HEK293 (cell line): ENCODE measurements around the gene CKS1B.
A peak's percentile ranks its signal among the peaks of the same experiment; 100 is the strongest.

Experiments
- ATF2 ChIP-seq: fragments of 450-650 bp; formaldehyde crosslinking; IDR thresholded peaks from 2 replicates; pipeline ENCODE4 v1.5.1; 2016; ENCODE audit warnings: missing biosample characterization, missing genetic modification characterization, low read depth
- GLIS1 ChIP-seq: fragments of 450-650 bp; formaldehyde crosslinking; IDR thresholded peaks from 2 replicates; pipeline ENCODE4 v1.5.1; 2016; ENCODE audit warnings: missing biosample characterization, missing genetic modification characterization
- HIC1 ChIP-seq: fragments of 450-650 bp; formaldehyde crosslinking; IDR thresholded peaks from 2 replicates; pipeline ENCODE4 v1.5.1; 2016; ENCODE audit warnings: missing biosample characterization, missing genetic modification characterization
- OVOL3 ChIP-seq: fragments of 450-650 bp; formaldehyde crosslinking; IDR thresholded peaks from 2 replicates; pipeline ENCODE4 v1.5.1; 2016; ENCODE audit warnings: missing biosample characterization, missing genetic modification characterization
- ZBTB1 ChIP-seq: fragments of 450-650 bp; formaldehyde crosslinking; IDR thresholded peaks from 2 replicates; pipeline ENCODE4 v1.5.1; 2016; ENCODE audit warnings: missing biosample characterization, missing genetic modification characterization
- ZBTB8A ChIP-seq: fragments of 450-650 bp; formaldehyde crosslinking; IDR thresholded peaks from 2 replicates; pipeline ENCODE4 v1.5.1; 2016; ENCODE audit warnings: missing biosample characterization, missing genetic modification characterization
- ZEB2 ChIP-seq: fragments of 450-650 bp; formaldehyde crosslinking; IDR thresholded peaks from 2 replicates; pipeline ENCODE4 v1.5.1; 2016; ENCODE audit warnings: missing biosample characterization, missing genetic modification characterization
- ZFP3 ChIP-seq: fragments of 450-650 bp; formaldehyde crosslinking; IDR thresholded peaks from 2 replicates; pipeline ENCODE4 v1.5.1; 2016; ENCODE audit warnings: low read depth, missing biosample characterization, missing genetic modification characterization
- ZFP41 ChIP-seq: fragments of 450-650 bp; formaldehyde crosslinking; IDR thresholded peaks from 2 replicates; pipeline ENCODE4 v1.5.1; 2016; ENCODE audit warnings: missing biosample characterization, missing genetic modification characterization, borderline replicate concordance
- ZNF112 ChIP-seq: fragments of 450-650 bp; formaldehyde crosslinking; IDR thresholded peaks from 2 replicates; pipeline ENCODE4 v1.5.0; 2017; ENCODE audit warnings: missing biosample characterization, missing genetic modification characterization
- ZNF114 ChIP-seq: fragments of 450-650 bp; formaldehyde crosslinking; IDR thresholded peaks from 2 replicates; pipeline ENCODE4 v1.5.0; 2017; ENCODE audit warnings: missing biosample characterization, missing genetic modification characterization
- ZNF24 ChIP-seq: fragments of 450-650 bp; formaldehyde crosslinking; IDR thresholded peaks from 2 replicates; pipeline ENCODE4 v1.5.1; 2016; ENCODE audit warnings: missing biosample characterization, missing genetic modification characterization
- ZNF311 ChIP-seq: fragments of 450-650 bp; formaldehyde crosslinking; IDR thresholded peaks from 2 replicates; pipeline ENCODE4 v1.5.1; 2017; ENCODE audit warnings: missing biosample characterization, missing genetic modification characterization, borderline replicate concordance
- ZNF335 ChIP-seq: fragments of 450-650 bp; formaldehyde crosslinking; conservative IDR thresholded peaks from 2 replicates; pipeline ENCODE4 v1.5.1; 2016; ENCODE audit warnings: missing biosample characterization, missing genetic modification characterization
- ZNF341 ChIP-seq: fragments of 450-650 bp; formaldehyde crosslinking; IDR thresholded peaks from 2 replicates; pipeline ENCODE4; 2016; ENCODE audit warnings: low read depth, missing biosample characterization, missing genetic modification characterization
- ZNF354C ChIP-seq: fragments of 450-650 bp; formaldehyde crosslinking; IDR thresholded peaks from 2 replicates; pipeline ENCODE4 v1.5.1; 2016; ENCODE audit warnings: missing biosample characterization, missing genetic modification characterization, low read depth, borderline replicate concordance
- ZNF561 ChIP-seq: fragments of 450-650 bp; IDR thresholded peaks from 2 replicates; pipeline ENCODE4 v1.5.1; 2018; ENCODE audit warnings: missing biosample characterization, missing genetic modification characterization, borderline replicate concordance
- ZNF596 ChIP-seq: fragments of 450-650 bp; IDR thresholded peaks from 2 replicates; pipeline ENCODE4 v1.5.0; 2018; ENCODE audit warnings: missing biosample characterization, mild to moderate bottlenecking, missing genetic modification characterization, moderate library complexity
- ZNF610 ChIP-seq: fragments of 450-650 bp; formaldehyde crosslinking; IDR thresholded peaks from 2 replicates; pipeline ENCODE4 v1.5.1; 2016; ENCODE audit warnings: missing biosample characterization, missing genetic modification characterization, borderline replicate concordance
- ZNF626 ChIP-seq: fragments of 450-650 bp; sonication (Bioruptor Pico); formaldehyde crosslinking; IDR thresholded peaks from 2 replicates; pipeline ENCODE4 v1.5.1; 2018; ENCODE audit warnings: missing biosample characterization, missing genetic modification characterization, inconsistent platforms
- ZNF677 ChIP-seq: fragments of 450-650 bp; IDR thresholded peaks from 2 replicates; pipeline ENCODE4 v1.5.0; 2018; ENCODE audit warnings: missing biosample characterization, mild to moderate bottlenecking, missing genetic modification characterization, moderate library complexity
- ZNF768 ChIP-seq: fragments of 450-650 bp; formaldehyde crosslinking; IDR thresholded peaks from 2 replicates; pipeline ENCODE4 v1.5.1; 2018; ENCODE audit warnings: missing biosample characterization, mild to moderate bottlenecking, missing genetic modification characterization
- ZNF776 ChIP-seq: fragments of 450-650 bp; formaldehyde crosslinking; IDR thresholded peaks from 2 replicates; pipeline ENCODE4 v1.5.0; 2017; ENCODE audit warnings: missing biosample characterization, missing genetic modification characterization, borderline replicate concordance
- ZNF843 ChIP-seq: fragments of 450-650 bp; formaldehyde crosslinking; IDR thresholded peaks from 2 replicates; pipeline ENCODE4 v1.5.1; 2016; ENCODE audit warnings: missing biosample characterization, missing genetic modification characterization
- ZSCAN16 ChIP-seq: fragments of 450-650 bp; formaldehyde crosslinking; IDR thresholded peaks from 2 replicates; pipeline ENCODE4 v1.5.1; 2016; ENCODE audit warnings: missing biosample characterization, missing genetic modification characterization
- TF ChIP-seq, protein P1 (sequence below): fragments of 450-650 bp; formaldehyde crosslinking; IDR thresholded peaks from 2 replicates; pipeline ENCODE4; 2016; ENCODE audit warnings: missing biosample characterization, missing genetic modification characterization
- TF ChIP-seq, protein P2 (sequence below): fragments of 450-650 bp; formaldehyde crosslinking; IDR thresholded peaks from 2 replicates; pipeline ENCODE4 v1.5.1; 2016; ENCODE audit warnings: missing biosample characterization, missing genetic modification characterization, borderline replicate concordance
- TF ChIP-seq, protein P3 (sequence below): fragments of 450-650 bp; formaldehyde crosslinking; IDR thresholded peaks from 2 replicates; pipeline ENCODE4 v1.5.1; 2016; ENCODE audit warnings: missing biosample characterization, missing genetic modification characterization

Gene CKS1B

GRCh38 chr1:155001675-155002463 lies 27.4 kb downstream of the CKS1B start (continued):
- TF ChIP-seq ZNF626 (tag by site-specific recombination) (no peak), ZNF677 (tag by site-specific recombination) (no peak), ZNF112 (tag by site-specific recombination) (no peak), ZNF24 (no peak; the same call in 1 of the 2 replicates), ZNF311 (tag by site-specific recombination) (no peak), GLIS1 (peak; percentile 69), ZNF776 (no peak), ATF2 (tag by site-specific recombination) (peak; percentile 8; the same call in 1 of the 2 replicates), ZNF354C (tag by site-specific recombination) (no peak), ZNF768 (tag by site-specific recombination) (no peak), HIC1 (tag by site-specific recombination) (peak; percentile 94), ZBTB1 (tag by site-specific recombination) (peak; percentile 74; the same call in 1 of the 2 replicates), ZSCAN16 (no peak), ZFP3 (tag by site-specific recombination) (no peak), ZBTB8A (tag by site-specific recombination) (peak; percentile 72), ZFP41 (no peak), OVOL3 (tag by site-specific recombination) (peak; percentile 64; the same call in 1 of the 2 replicates), ZNF843 (tag by site-specific recombination) (peak; percentile 27; the same call in 1 of the 2 replicates), ZEB2 (tag by site-specific recombination) (peak; percentile 65), ZNF596 (tag by site-specific recombination) (peak; percentile 57; the same call in 1 of the 2 replicates), ZNF335 (tag by site-specific recombination) (peak; percentile 81), ZNF610 (no peak), ZNF114 (tag by site-specific recombination) (no peak), ZNF341 (tag by site-specific recombination) (peak; percentile 97), ZNF561 (tag by site-specific recombination) (peak; percentile 73)
- TF ChIP-seq, protein P1, sequence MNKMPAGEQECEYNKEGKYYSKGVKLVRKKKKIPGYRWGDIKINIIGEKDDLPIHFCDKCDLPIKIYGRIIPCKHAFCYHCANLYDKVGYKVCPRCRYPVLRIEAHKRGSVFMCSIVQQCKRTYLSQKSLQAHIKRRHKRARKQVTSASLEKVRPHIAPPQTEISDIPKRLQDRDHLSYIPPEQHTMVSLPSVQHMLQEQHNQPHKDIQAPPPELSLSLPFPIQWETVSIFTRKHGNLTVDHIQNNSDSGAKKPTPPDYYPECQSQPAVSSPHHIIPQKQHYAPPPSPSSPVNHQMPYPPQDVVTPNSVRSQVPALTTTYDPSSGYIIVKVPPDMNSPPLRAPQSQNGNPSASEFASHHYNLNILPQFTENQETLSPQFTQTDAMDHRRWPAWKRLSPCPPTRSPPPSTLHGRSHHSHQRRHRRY (tag by site-specific recombination), result peak; percentile 24; the same call in 1 of the 2 replicates
- TF ChIP-seq, protein P2, sequence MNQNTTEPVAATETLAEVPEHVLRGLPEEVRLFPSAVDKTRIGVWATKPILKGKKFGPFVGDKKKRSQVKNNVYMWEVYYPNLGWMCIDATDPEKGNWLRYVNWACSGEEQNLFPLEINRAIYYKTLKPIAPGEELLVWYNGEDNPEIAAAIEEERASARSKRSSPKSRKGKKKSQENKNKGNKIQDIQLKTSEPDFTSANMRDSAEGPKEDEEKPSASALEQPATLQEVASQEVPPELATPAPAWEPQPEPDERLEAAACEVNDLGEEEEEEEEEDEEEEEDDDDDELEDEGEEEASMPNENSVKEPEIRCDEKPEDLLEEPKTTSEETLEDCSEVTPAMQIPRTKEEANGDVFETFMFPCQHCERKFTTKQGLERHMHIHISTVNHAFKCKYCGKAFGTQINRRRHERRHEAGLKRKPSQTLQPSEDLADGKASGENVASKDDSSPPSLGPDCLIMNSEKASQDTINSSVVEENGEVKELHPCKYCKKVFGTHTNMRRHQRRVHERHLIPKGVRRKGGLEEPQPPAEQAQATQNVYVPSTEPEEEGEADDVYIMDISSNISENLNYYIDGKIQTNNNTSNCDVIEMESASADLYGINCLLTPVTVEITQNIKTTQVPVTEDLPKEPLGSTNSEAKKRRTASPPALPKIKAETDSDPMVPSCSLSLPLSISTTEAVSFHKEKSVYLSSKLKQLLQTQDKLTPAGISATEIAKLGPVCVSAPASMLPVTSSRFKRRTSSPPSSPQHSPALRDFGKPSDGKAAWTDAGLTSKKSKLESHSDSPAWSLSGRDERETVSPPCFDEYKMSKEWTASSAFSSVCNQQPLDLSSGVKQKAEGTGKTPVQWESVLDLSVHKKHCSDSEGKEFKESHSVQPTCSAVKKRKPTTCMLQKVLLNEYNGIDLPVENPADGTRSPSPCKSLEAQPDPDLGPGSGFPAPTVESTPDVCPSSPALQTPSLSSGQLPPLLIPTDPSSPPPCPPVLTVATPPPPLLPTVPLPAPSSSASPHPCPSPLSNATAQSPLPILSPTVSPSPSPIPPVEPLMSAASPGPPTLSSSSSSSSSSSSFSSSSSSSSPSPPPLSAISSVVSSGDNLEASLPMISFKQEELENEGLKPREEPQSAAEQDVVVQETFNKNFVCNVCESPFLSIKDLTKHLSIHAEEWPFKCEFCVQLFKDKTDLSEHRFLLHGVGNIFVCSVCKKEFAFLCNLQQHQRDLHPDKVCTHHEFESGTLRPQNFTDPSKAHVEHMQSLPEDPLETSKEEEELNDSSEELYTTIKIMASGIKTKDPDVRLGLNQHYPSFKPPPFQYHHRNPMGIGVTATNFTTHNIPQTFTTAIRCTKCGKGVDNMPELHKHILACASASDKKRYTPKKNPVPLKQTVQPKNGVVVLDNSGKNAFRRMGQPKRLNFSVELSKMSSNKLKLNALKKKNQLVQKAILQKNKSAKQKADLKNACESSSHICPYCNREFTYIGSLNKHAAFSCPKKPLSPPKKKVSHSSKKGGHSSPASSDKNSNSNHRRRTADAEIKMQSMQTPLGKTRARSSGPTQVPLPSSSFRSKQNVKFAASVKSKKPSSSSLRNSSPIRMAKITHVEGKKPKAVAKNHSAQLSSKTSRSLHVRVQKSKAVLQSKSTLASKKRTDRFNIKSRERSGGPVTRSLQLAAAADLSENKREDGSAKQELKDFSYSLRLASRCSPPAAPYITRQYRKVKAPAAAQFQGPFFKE (tag by site-specific recombination), result no peak
- TF ChIP-seq, protein P3, sequence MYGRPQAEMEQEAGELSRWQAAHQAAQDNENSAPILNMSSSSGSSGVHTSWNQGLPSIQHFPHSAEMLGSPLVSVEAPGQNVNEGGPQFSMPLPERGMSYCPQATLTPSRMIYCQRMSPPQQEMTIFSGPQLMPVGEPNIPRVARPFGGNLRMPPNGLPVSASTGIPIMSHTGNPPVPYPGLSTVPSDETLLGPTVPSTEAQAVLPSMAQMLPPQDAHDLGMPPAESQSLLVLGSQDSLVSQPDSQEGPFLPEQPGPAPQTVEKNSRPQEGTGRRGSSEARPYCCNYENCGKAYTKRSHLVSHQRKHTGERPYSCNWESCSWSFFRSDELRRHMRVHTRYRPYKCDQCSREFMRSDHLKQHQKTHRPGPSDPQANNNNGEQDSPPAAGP (tag by site-specific recombination), result peak; percentile 23
